ENCODE results near the gene GCHFR. TPM values are rescaled to one million over a fixed set of nuclear protein-coding genes. Genes with fewer than 3 reads are reported as not detected.

Gene GCHFR
- total and polyA plus RNA-seq, 4 donors = 50.5 to 229 (median 119) TPM

- Histone ChIP-seq H3K9ac (ENCODE audit: low read depth in 1 of 2, low read length in 2 of 2) (peak overlapping the region; percentile 41 to 88), H3K4me3 (ENCODE audit: low read depth in 1 of 3, low read length in 3 of 3) (peak overlapping the region; percentile 54 to 93 (median 78)), H3K27ac (ENCODE audit: low read depth in 1 of 2, low read length in 2 of 2) (peak overlapping the region; percentile 89 to 93), H3K9me3 (ENCODE audit: control insufficient read depth in 4 of 4, low read length in 3 of 4) (no peaks in the 10 kb centered on the region), H3K36me3 (ENCODE audit: control insufficient read depth in 4 of 4, insufficient read depth in 3 of 4, low read depth in 1 of 4, low read length in 3 of 4) (peaks cover 0 to 16% (median 5%) of the 10 kb centered on the region in 4 donors), H3K27me3 (ENCODE audit: control insufficient read depth in 4 of 4, insufficient read depth in 4 of 4, low read length in 3 of 4) (no peaks in the 10 kb centered on the region), H3K4me1 (ENCODE audit: control insufficient read depth in 4 of 4, insufficient read depth in 4 of 4, low read length in 3 of 4) (peaks cover 6 to 32% (median 18%) of the 10 kb centered on the region in 4 donors)
- 29% methylated on average over 55 of the region's 55 CpGs for WGBS
- TF ChIP-seq JUND (IDR thresholded peaks at IDR 0.05) (no peak), RXRA (IDR thresholded peaks at IDR 0.05) (peak in 1 of 2 donors; percentile 38), HNF4A (conservative IDR thresholded peaks at IDR 0.05) (peak in 1 of 2 donors; percentile 76), EGR1 (IDR thresholded peaks at IDR 0.05; ENCODE audit: low read depth in 2 of 2) (peak in 1 of 2 donors; percentile 35), YY1 (IDR thresholded peaks at IDR 0.05) (peak; percentile 47)
- TF ChIP-seq, protein P1, sequence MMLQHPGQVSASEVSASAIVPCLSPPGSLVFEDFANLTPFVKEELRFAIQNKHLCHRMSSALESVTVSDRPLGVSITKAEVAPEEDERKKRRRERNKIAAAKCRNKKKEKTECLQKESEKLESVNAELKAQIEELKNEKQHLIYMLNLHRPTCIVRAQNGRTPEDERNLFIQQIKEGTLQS (IDR thresholded peaks at IDR 0.05) = no peak
- TF ChIP-seq, protein P2, sequence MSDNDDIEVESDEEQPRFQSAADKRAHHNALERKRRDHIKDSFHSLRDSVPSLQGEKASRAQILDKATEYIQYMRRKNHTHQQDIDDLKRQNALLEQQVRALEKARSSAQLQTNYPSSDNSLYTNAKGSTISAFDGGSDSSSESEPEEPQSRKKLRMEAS (IDR thresholded peaks at IDR 0.05) = peak; percentile 85
- DNase-seq (ENCODE audit: low spot score) = peak; percentile 79
Observed at GRCh38 chr15:40762919-40763800, 708 bp upstream of the GCHFR start.

- H3K27me3 ChIP-seq (ENCODE audit: control insufficient read depth in 4 of 4, insufficient read depth in 4 of 4, low read length in 3 of 4) = no peaks in the 10 kb centered on the region
- WGBS = 10% methylated on average over 8 of the region's 8 CpGs
- peak overlapping the region; percentile 54 to 93 (median 78) for H3K4me3 ChIP-seq (ENCODE audit: low read depth in 1 of 3, low read length in 3 of 3)
- no peaks in the 10 kb centered on the region for H3K9me3 ChIP-seq (ENCODE audit: control insufficient read depth in 4 of 4, low read length in 3 of 4)
- DNase-seq (ENCODE audit: low spot score) = no peak
- peak overlapping the region; percentile 89 to 93 for H3K27ac ChIP-seq (ENCODE audit: low read depth in 1 of 2, low read length in 2 of 2)
- H3K9ac ChIP-seq (ENCODE audit: low read depth in 1 of 2, low read length in 2 of 2) = peak overlapping the region; percentile 82 to 88
- TF ChIP-seq RAD21 (IDR thresholded peaks at IDR 0.05) = no peak
- TF ChIP-seq, protein P3, sequence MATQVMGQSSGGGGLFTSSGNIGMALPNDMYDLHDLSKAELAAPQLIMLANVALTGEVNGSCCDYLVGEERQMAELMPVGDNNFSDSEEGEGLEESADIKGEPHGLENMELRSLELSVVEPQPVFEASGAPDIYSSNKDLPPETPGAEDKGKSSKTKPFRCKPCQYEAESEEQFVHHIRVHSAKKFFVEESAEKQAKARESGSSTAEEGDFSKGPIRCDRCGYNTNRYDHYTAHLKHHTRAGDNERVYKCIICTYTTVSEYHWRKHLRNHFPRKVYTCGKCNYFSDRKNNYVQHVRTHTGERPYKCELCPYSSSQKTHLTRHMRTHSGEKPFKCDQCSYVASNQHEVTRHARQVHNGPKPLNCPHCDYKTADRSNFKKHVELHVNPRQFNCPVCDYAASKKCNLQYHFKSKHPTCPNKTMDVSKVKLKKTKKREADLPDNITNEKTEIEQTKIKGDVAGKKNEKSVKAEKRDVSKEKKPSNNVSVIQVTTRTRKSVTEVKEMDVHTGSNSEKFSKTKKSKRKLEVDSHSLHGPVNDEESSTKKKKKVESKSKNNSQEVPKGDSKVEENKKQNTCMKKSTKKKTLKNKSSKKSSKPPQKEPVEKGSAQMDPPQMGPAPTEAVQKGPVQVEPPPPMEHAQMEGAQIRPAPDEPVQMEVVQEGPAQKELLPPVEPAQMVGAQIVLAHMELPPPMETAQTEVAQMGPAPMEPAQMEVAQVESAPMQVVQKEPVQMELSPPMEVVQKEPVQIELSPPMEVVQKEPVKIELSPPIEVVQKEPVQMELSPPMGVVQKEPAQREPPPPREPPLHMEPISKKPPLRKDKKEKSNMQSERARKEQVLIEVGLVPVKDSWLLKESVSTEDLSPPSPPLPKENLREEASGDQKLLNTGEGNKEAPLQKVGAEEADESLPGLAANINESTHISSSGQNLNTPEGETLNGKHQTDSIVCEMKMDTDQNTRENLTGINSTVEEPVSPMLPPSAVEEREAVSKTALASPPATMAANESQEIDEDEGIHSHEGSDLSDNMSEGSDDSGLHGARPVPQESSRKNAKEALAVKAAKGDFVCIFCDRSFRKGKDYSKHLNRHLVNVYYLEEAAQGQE (IDR thresholded peaks at IDR 0.05) = no peak
- TF ChIP-seq ZBTB33 (IDR thresholded peaks at IDR 0.05) = no peak
- TF ChIP-seq RXRA (IDR thresholded peaks at IDR 0.05) = no peak
- TF ChIP-seq, protein P2 (IDR thresholded peaks at IDR 0.05) = no peak
- no peak for TF ChIP-seq NR2F2 (IDR thresholded peaks at IDR 0.05)
- no peak for TF ChIP-seq SP1 (IDR thresholded peaks at IDR 0.05)
- no peak for TF ChIP-seq HNF4G (IDR thresholded peaks at IDR 0.05)
- TF ChIP-seq JUND (IDR thresholded peaks at IDR 0.05) = no peak
- TF ChIP-seq FOXA1 (IDR thresholded peaks at IDR 0.05) = no peak
- TF ChIP-seq TAF1 (conservative IDR thresholded peaks at IDR 0.05) = no peak
- no peak for TF ChIP-seq YY1 (IDR thresholded peaks at IDR 0.05)
- TF ChIP-seq EGR1 (IDR thresholded peaks at IDR 0.05; ENCODE audit: low read depth in 2 of 2) = no peak
- TF ChIP-seq FOXA2 (IDR thresholded peaks at IDR 0.05) = no peak
- TF ChIP-seq, protein P1 (IDR thresholded peaks at IDR 0.05) = no peak
- TF ChIP-seq CTCF (IDR thresholded peaks at IDR 0.05; ENCODE audit: low read depth, low read length, missing input control) = no peak
- TF ChIP-seq GABPA (IDR thresholded peaks at IDR 0.05 in 1 of 2, conservative IDR thresholded peaks at IDR 0.05 in 1 of 2) = no peak
- TF ChIP-seq HNF4A (conservative IDR thresholded peaks at IDR 0.05) = no peak
- peaks cover 6 to 44% (median 22%) of the 10 kb centered on the region in 4 donors for H3K4me1 ChIP-seq (ENCODE audit: control insufficient read depth in 4 of 4, insufficient read depth in 4 of 4, low read length in 3 of 4)
- peaks cover 0 to 18% (median 5%) of the 10 kb centered on the region in 4 donors for H3K36me3 ChIP-seq (ENCODE audit: control insufficient read depth in 4 of 4, insufficient read depth in 3 of 4, low read depth in 1 of 4, low read length in 3 of 4)
Observed at GRCh38 chr15:40764629-40765103, 798 bp downstream of the GCHFR start.
